ENCODE measurements around the gene GALK1. TPM values are rescaled to one million over a fixed set of nuclear protein-coding genes. Genes with fewer than 3 reads are reported as not detected.

Gene GALK1
- 57.1 and 85.5 TPM in 2 replicates for total RNA-seq

GRCh38 chr17:75764711-75765421, at the start of gene GALK1:
Gene GALK1 (minus strand): TSS chr17:75765192. CDS start chr17:75765136, 56 bp downstream.

DNA sequence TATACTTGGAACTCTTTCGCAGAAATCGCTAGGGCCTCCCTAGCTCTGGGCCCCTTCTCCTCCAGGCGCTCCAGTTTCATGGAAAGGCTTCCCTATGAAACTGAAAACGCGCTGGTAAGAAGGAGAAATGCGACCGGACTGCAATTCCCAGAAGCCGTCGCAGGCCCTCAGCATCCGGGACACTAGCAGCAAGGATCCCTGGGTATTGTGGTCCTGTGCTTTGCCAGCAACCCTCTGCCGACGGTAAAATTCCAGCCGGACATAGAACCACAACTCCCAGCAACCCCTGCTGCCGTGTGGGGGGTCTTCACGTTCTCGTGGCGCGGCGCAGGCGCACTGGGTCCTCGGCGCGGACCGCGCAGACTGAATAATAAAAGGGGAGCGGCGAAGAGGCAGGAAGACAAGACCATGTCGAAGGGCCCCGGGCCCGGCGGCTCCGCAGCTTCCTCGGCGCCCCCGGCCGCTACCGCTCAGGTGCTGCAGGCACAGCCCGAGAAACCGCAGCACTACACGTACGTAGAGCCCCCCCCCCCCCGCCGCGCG, 19.6 kb upstream of the GALK1 start, which contains the start of gene UNK:
Gene UNK (plus strand): TSS at position 334 of the 543 bp plus-strand sequence. CDS start 75 bp downstream, at position 409.

DNA sequence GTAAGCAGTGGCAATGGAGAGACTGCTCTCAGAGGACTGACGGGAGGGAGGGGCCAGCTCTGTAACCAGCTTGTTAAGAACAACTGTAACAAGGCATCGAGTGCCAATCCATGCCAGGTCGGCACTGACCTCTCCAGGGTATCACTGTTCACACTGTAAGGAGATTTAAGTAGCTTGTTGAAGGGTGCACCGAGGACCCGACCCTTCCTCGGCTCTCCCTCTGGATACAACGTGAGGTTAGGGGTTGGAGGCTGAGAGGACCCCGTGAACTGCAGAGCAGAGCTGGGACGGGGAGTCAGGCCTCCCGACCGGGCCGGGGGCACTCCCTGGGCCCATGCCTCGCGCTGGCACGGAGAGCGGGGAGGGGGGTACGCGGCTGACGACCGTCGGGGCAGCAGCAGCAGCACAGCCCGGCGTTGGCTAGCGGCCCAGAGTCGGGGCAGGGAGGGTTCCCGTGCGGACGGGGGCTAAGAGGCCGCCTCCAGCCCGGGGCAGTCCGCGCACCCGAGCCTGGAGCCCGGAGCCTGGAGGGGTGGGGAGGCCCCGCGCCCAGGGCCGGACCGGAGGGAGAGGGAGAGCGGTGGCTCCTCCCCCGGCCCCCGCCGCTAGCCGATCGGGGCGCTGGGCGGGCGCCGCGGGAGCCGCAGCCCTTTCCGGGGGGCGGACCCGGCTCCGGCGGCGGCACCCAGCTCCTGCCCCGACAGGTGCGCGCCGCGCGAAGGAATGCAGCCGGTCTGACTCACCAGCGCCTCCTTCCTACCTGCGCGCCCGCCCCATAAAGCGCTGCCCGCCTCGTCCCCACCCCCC, 44.1 kb downstream of the GALK1 start, which contains the start of gene ITGB4:
Gene ITGB4 (plus strand): TSS at position 804 of the 807 bp plus-strand sequence. CDS start 3,245 bp downstream, outside the sequence.

Other genes with a start within 250 kb of the GALK1 start
- 11.2 and 25.2 TPM in 2 replicates for gene CASKIN2, start 249.7 kb downstream of the GALK1 start, total RNA-seq
- 11.3 and 12.1 TPM in 2 replicates for gene TSEN54, start 248.7 kb downstream of the GALK1 start, total RNA-seq
- gene LLGL2, start 239.5 kb downstream of the GALK1 start, total RNA-seq = 4.2 and 21.5 TPM in 2 replicates
- gene MYO15B, start 177.4 kb downstream of the GALK1 start, total RNA-seq = 6.0 and 36.5 TPM in 2 replicates
- gene SMIM5, start 131.8 kb downstream of the GALK1 start, total RNA-seq = not detected in 2 replicates
- gene RECQL5, start 98.0 kb downstream of the GALK1 start, total RNA-seq = 7.1 and 23.6 TPM in 2 replicates
- gene SAP30BP, start 97.9 kb downstream of the GALK1 start, total RNA-seq = 63.3 and 68.3 TPM in 2 replicates
- 8.6 and 22.9 TPM in 2 replicates for gene ITGB4, start 43.7 kb downstream of the GALK1 start, total RNA-seq
- 6.8 and 22.8 TPM in 2 replicates for gene UNK, start 19.6 kb upstream of the GALK1 start, total RNA-seq
- gene UNC13D, start 79.2 kb upstream of the GALK1 start, total RNA-seq = 0.97 and 4.7 TPM in 2 replicates
- 13.8 and 44.6 TPM in 2 replicates for gene WBP2, start 90.1 kb upstream of the GALK1 start, total RNA-seq
- gene TRIM47, start 113.4 kb upstream of the GALK1 start, total RNA-seq = 65.4 and 91.7 TPM in 2 replicates
- gene TRIM65, start 131.8 kb upstream of the GALK1 start, total RNA-seq = 20.1 and 23.0 TPM in 2 replicates
- 27.4 and 33.4 TPM in 2 replicates for gene MRPL38, start 139.7 kb upstream of the GALK1 start, total RNA-seq
- gene FBF1, start 175.8 kb upstream of the GALK1 start, total RNA-seq = 4.7 and 9.1 TPM in 2 replicates
- 46.3 and 82.1 TPM in 2 replicates for gene ACOX1, start 214.0 kb upstream of the GALK1 start, total RNA-seq
- gene TEN1, start 214.0 kb upstream of the GALK1 start, total RNA-seq = 15.2 and 16.0 TPM in 2 replicates
- gene CDK3, start 235.7 kb upstream of the GALK1 start, total RNA-seq = 0.81 and 2.7 TPM in 2 replicates